ENCODE measurements around the gene WDR46. TPM values are rescaled to one million over a fixed set of nuclear protein-coding genes. Genes with fewer than 3 reads are reported as not detected.

Gene WDR46
- total and polyA plus RNA-seq, 2 of the 13 experiments (the other 11 are each of a cell fraction or from before 2014, with no cell fraction given): 47.4 to 105 TPM

DNA sequence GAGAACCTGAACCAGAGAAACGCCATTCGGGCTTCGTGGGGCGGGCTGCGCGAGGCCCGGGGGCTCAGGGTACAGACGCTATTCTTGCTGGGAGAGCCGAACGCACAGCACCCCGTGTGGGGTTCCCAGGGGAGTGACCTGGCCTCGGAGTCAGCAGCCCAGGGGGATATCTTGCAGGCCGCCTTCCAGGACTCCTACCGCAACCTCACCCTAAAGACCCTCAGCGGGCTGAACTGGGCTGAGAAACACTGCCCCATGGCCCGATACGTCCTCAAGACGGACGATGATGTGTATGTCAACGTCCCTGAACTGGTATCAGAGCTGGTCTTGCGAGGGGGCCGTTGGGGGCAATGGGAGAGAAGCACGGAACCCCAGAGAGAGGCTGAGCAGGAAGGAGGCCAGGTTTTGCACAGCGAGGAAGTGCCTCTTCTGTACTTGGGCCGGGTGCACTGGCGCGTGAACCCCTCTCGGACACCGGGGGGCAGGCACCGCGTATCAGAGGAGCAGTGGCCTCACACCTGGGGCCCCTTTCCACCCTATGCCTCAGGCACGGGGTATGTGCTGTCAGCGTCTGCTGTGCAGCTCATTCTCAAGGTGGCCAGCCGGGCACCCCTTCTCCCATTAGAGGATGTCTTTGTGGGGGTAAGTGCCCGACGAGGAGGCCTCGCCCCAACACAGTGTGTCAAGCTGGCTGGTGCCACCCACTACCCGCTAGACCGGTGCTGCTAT is 11.2 kb downstream of the WDR46 start (continued):
- TF ChIP-seq HIVEP1 (CRISPR knock-in tag; IDR thresholded peaks at IDR 0.05) (peak; percentile 10; the same call in 1 of the 2 replicates), GABPB1 (CRISPR knock-in tag; IDR thresholded peaks at IDR 0.05) (peak; percentile 43; the same call in 1 of the 2 replicates), PATZ1 (CRISPR knock-in tag; IDR thresholded peaks at IDR 0.05) (peak; percentile 11; the same call in 1 of the 2 replicates), PCBP1 (IDR thresholded peaks at IDR 0.05; ENCODE audit: borderline replicate concordance, low read depth, low read length) (peak; percentile 15; the same call in 1 of the 2 replicates), ZNF501 (CRISPR knock-in tag; IDR thresholded peaks at IDR 0.05) (0 out of 2 replicates have a peak, but pooled peaks have one; percentile 28), TBL1XR1 (IDR thresholded peaks at IDR 0.05; ENCODE audit: borderline replicate concordance, low read length, partially characterized antibody) (no peak), MED1 (CRISPR knock-in tag; IDR thresholded peaks at IDR 0.05) (no peak), RAD21 (CRISPR knock-in tag; IDR thresholded peaks at IDR 0.05) (0 out of 2 replicates have a peak, but pooled peaks have one; percentile 8), KDM2A (CRISPR knock-in tag; IDR thresholded peaks at IDR 0.05; ENCODE audit: borderline replicate concordance, low read depth) (peak; percentile 28; the same call in 1 of the 2 replicates), SETDB1 (CRISPR knock-in tag; IDR thresholded peaks at IDR 0.05; ENCODE audit: borderline replicate concordance) (no peak), AKAP8 (CRISPR knock-in tag; IDR thresholded peaks at IDR 0.05) (peak; percentile 84; the same call in 1 of the 2 replicates), ZNF235 (CRISPR knock-in tag; IDR thresholded peaks at IDR 0.05; ENCODE audit: borderline replicate concordance) (0 out of 2 replicates have a peak, but pooled peaks have one; percentile 37), PTBP1 (IDR thresholded peaks at IDR 0.05; ENCODE audit: low read depth, low read length, poor library complexity, severe bottlenecking) (peak; percentile 31), TARDBP (CRISPR knock-in tag; IDR thresholded peaks at IDR 0.05) (peak; percentile 29; the same call in 1 of the 2 replicates), POLR2A (IDR thresholded peaks at IDR 0.05; ENCODE audit: insufficient read depth in 1 of 2, low read depth in 2 of 2, low read length in 2 of 2) (peak in 1 of 2 experiments; percentile 44; a peak in 2 of 4 replicates), ZNF160 (CRISPR knock-in tag; IDR thresholded peaks at IDR 0.05) (no peak), MAX (IDR thresholded peaks at IDR 0.05) (0 out of 2 replicates have a peak, but pooled peaks have one; percentile 15), CCAR2 (optimal IDR thresholded peaks at IDR 0.05; ENCODE audit: low read depth, low read length) (no peak), TOPORS (CRISPR knock-in tag; IDR thresholded peaks at IDR 0.05) (0 out of 2 replicates have a peak, but pooled peaks have one; percentile 67), ZNF296 (CRISPR knock-in tag; conservative IDR thresholded peaks at IDR 0.05) (0 out of 2 replicates have a peak, but pooled peaks have one; percentile 27), IRX3 (CRISPR knock-in tag; IDR thresholded peaks at IDR 0.05; ENCODE audit: borderline replicate concordance, low read depth) (0 out of 2 replicates have a peak, but pooled peaks have one; percentile 32)
- TF ChIP-seq, protein P1, sequence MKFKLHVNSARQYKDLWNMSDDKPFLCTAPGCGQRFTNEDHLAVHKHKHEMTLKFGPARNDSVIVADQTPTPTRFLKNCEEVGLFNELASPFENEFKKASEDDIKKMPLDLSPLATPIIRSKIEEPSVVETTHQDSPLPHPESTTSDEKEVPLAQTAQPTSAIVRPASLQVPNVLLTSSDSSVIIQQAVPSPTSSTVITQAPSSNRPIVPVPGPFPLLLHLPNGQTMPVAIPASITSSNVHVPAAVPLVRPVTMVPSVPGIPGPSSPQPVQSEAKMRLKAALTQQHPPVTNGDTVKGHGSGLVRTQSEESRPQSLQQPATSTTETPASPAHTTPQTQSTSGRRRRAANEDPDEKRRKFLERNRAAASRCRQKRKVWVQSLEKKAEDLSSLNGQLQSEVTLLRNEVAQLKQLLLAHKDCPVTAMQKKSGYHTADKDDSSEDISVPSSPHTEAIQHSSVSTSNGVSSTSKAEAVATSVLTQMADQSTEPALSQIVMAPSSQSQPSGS (CRISPR knock-in tag; IDR thresholded peaks at IDR 0.05): no peak
- TF ChIP-seq, protein P2, sequence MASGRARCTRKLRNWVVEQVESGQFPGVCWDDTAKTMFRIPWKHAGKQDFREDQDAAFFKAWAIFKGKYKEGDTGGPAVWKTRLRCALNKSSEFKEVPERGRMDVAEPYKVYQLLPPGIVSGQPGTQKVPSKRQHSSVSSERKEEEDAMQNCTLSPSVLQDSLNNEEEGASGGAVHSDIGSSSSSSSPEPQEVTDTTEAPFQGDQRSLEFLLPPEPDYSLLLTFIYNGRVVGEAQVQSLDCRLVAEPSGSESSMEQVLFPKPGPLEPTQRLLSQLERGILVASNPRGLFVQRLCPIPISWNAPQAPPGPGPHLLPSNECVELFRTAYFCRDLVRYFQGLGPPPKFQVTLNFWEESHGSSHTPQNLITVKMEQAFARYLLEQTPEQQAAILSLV (CRISPR knock-in tag; IDR thresholded peaks at IDR 0.05; ENCODE audit: borderline replicate concordance): no peak
